ENCODE measurements around the gene SKAP1. TPM values are rescaled to one million over a fixed set of nuclear protein-coding genes. Genes with fewer than 3 reads are reported as not detected.

Gene SKAP1
- total and polyA plus RNA-seq, 2 experiments from 2014 or later, result 0.27 TPM; not detected in 1

- Histone ChIP-seq H4K20me1 (replicated peaks; ENCODE audit: insufficient read depth) (no peaks in the 10 kb centered on the region), H3K9me2 (ENCODE audit: insufficient read depth) (no peaks in the 10 kb centered on the region), H3K4me1 (ENCODE audit: insufficient read depth) (no peaks in the 10 kb centered on the region), H3K4me3 (no peak overlapping the region), H3K79me2 (replicated peaks; ENCODE audit: insufficient read depth) (no peaks in the 10 kb centered on the region), H3K27me3 (ENCODE audit: insufficient read depth) (no peaks in the 10 kb centered on the region; the same call in 1 of the 2 replicates), H3K27ac (ENCODE audit: low read depth) (no peak overlapping the region), H2AFZ (no peak overlapping the region), H3F3A (replicated peaks; ENCODE audit: low read depth) (no peaks in the 10 kb centered on the region), H3K4me2 (no peak overlapping the region), H3K36me3 (ENCODE audit: insufficient read depth) (no peaks in the 10 kb centered on the region)
- no peak for ATAC-seq
- no peak for DNase-seq (ENCODE audit: low spot score)
- Mint-ChIP-seq H3K27me3 (ENCODE audit: insufficient read depth, low read depth, poor library complexity) (peaks cover 4% of the 10 kb centered on the region), H3K4me3 (no peak overlapping the region), H3K9me3 (no peaks in the 10 kb centered on the region), H3K4me1 (no peaks in the 10 kb centered on the region), H3K36me3 (ENCODE audit: low read depth) (no peaks in the 10 kb centered on the region), H3K27ac (no peak overlapping the region)
- TF ChIP-seq CTCF (conservative IDR thresholded peaks at IDR 0.05; ENCODE audit: low read depth in 2 of 2), result no peak
- TF ChIP-seq NANOG (IDR thresholded peaks at IDR 0.05; ENCODE audit: borderline replicate concordance), result no peak
- TF ChIP-seq JUNB (IDR thresholded peaks at IDR 0.05; ENCODE audit: unreplicated experiment), result no peak
- TF ChIP-seq EZH2phosphoT487 (IDR thresholded peaks at IDR 0.05; ENCODE audit: unreplicated experiment), result no peak
- TF ChIP-seq ZNF462 (CRISPR knock-in tag; IDR thresholded peaks at IDR 0.05), result no peak
- no peak for TF ChIP-seq EZH2 (IDR thresholded peaks at IDR 0.05; ENCODE audit: low read depth, unreplicated experiment)
- no peak for TF ChIP-seq REST (IDR thresholded peaks at IDR 0.05; ENCODE audit: unreplicated experiment)
- TF ChIP-seq POLR2AphosphoS5 (IDR thresholded peaks at IDR 0.05; ENCODE audit: low read depth), result no peak
These were observed 197.7 kb downstream of the SKAP1 start for GRCh38 chr17:48231995-48232959.

All from GM23338 (cell line).